Fibroblast of mammary gland (primary cell): ENCODE measurements around the gene LITAFD.

Source experiments
- DNase-seq: peaks from one replicate; pipeline ENCODE4 v3.0.0-alpha.2; 2010; ENCODE audit warnings: low read depth
- H3K4me3 ChIP-seq: 2 replicates; pipeline ENCODE4 v1.5.1; 2011; ENCODE audit warnings: low read depth, mild to moderate bottlenecking, low read length, moderate library complexity; ENCODE audit not compliant: control insufficient read depth
- CTCF ChIP-seq: conservative IDR thresholded peaks from 2 replicates; pipeline ENCODE4 v1.5.1; 2011; ENCODE audit warnings: low read depth, low read length, inconsistent platforms; ENCODE audit not compliant: control insufficient read depth, insufficient read depth

Gene LITAFD

GRCh38 chr16:8852534-8852933 is 29.6 kb upstream of the LITAFD start:
- TF ChIP-seq CTCF: no peak
- DNase-seq: peak; percentile 52
- H3K4me3 ChIP-seq: no peak overlapping the region

DNA sequence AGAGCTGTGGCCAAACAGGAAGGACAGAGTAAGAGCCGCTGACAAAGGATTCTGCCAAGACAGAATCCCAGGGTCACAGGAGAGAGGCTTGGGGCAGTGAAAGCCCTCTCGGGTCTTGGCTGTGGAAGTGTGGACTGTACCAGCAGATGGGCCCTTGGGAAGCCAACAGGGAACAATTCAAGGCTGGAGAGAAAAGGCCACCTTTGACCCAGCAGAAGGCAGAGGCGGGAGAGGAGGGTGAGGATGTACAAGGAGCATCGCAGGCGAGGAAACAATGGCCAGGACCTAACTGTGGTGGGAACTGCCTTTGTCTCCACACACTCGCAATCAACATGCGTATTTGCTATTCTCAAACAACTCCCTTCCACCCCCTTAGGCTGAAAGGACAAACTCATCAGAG is 29.0 kb upstream of the LITAFD start:
- H3K4me3 ChIP-seq: no peak overlapping the region
- no peak for TF ChIP-seq CTCF
- DNase-seq: no peak

DNA sequence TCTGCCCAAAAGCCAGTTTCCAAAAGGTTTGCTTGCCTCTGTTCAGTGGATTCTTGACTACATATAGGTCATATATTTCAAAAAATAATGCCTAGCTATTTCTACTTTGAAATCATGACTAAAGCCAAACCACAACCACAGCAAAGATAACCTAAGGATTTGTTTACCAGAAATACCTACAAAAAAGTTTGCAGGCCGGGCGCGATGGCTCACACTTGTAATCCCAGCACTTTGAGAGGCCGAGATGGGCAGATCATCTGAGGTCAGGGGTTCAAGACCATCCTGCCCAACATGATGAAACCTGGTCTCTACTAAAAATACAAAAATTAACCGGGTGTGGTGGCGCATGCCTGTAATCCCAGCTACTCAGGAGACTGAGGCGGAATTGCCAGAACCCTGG is 28.5 kb upstream of the LITAFD start:
- no peak overlapping the region for H3K4me3 ChIP-seq
- no peak for DNase-seq
- TF ChIP-seq CTCF: no peak

GRCh38 chr16:8854298-8854948 is 27.7 kb upstream of the LITAFD start:
- no peak overlapping the region for H3K4me3 ChIP-seq
- TF ChIP-seq CTCF: no peak
- DNase-seq: no peak

GRCh38 chr16:8855051-8855786 is 26.9 kb upstream of the LITAFD start:
- H3K4me3 ChIP-seq: no peak overlapping the region
- no peak for DNase-seq
- TF ChIP-seq CTCF: no peak

- no peak for DNase-seq
- no peak overlapping the region for H3K4me3 ChIP-seq
- TF ChIP-seq CTCF: no peak
Observed at GRCh38 chr16:8855972-8856371, 26.2 kb upstream of the LITAFD start.
